ENCODE data around the gene KHSRP.

The KHSRP gene

DNA sequence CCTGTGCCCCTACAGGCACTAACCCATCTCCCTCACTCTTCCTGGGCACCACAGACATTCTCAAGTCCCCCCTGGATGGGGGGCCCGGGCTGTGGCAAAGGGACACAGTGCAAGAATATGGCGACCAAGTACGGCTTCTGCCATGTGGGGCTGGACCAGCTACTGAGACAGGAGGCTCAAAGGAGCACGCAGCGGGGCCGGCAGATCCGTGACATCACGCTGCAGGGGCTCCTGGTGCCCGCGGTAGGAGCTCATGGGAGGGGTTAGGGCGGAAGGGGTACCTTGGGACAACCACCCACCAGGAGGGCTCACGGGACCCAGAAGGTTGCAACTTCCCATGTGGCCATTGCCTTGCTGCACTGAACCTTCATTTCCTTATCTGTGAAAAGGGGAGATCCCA, 28.3 kb downstream of the KHSRP start:
- Histone ChIP-seq H3K4me1 (ENCODE audit: control insufficient read depth, insufficient read depth, low read length) (peaks cover 13% of the 10 kb centered on the region), H3K9ac (ENCODE audit: low read depth, low read length) (no peak overlapping the region), H3K4me2 (ENCODE audit: low read length) (no peak overlapping the region), H3K27me3 (ENCODE audit: control insufficient read depth, insufficient read depth, low read length) (no peaks in the 10 kb centered on the region), H3K9me3 (replicated peaks; ENCODE audit: low read length) (no peaks in the 10 kb centered on the region), H3K36me3 (ENCODE audit: insufficient read depth, low read length) (peaks cover 4% of the 10 kb centered on the region), H3K4me3 (ENCODE audit: low read length) (no peak overlapping the region)

DNA sequence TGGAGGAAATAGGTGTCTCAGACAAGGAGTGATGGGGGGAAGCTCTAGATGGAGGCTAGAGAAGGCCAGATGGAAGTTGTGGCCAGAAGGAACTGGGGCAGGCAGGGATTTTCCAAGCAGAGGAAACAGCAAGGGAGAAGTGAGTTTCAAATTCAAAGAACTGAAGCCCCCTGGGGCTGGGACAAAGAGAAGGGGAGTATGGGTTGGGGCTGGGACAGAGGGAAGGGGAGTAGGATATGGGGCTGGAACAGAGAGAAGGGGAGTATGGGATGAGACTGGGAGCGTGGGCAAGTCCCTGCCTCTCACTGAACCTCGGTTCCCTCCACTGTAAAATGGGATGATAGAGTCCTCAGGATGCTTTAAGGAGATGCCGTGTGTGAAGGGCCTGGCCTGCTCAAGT, 29.8 kb downstream of the KHSRP start:
- Histone ChIP-seq H3K4me1 (ENCODE audit: control insufficient read depth, insufficient read depth, low read length) (peaks cover 13% of the 10 kb centered on the region), H3K4me3 (ENCODE audit: low read length) (no peak overlapping the region), H3K9ac (ENCODE audit: low read depth, low read length) (no peak overlapping the region), H3K4me2 (ENCODE audit: low read length) (no peak overlapping the region), H3K36me3 (ENCODE audit: insufficient read depth, low read length) (peaks cover 4% of the 10 kb centered on the region), H3K27me3 (ENCODE audit: control insufficient read depth, insufficient read depth, low read length) (no peaks in the 10 kb centered on the region), H3K9me3 (replicated peaks; ENCODE audit: low read length) (no peaks in the 10 kb centered on the region)

GRCh38 chr19:6393983-6394412, 30.6 kb downstream of the KHSRP start:
- H3K4me1 ChIP-seq (ENCODE audit: control insufficient read depth, insufficient read depth, low read length): peaks cover 13% of the 10 kb centered on the region
- H3K9ac ChIP-seq (ENCODE audit: low read depth, low read length): peak overlapping the region; percentile 93
- peaks cover 8% of the 10 kb centered on the region for H3K36me3 ChIP-seq (ENCODE audit: insufficient read depth, low read length)
- H3K4me3 ChIP-seq (ENCODE audit: low read length): peak overlapping the region; percentile 72
- no peaks in the 10 kb centered on the region for H3K27me3 ChIP-seq (ENCODE audit: control insufficient read depth, insufficient read depth, low read length)
- peak overlapping the region; percentile 92 for H3K4me2 ChIP-seq (ENCODE audit: low read length)
- no peaks in the 10 kb centered on the region for H3K9me3 ChIP-seq (replicated peaks; ENCODE audit: low read length)

DNA sequence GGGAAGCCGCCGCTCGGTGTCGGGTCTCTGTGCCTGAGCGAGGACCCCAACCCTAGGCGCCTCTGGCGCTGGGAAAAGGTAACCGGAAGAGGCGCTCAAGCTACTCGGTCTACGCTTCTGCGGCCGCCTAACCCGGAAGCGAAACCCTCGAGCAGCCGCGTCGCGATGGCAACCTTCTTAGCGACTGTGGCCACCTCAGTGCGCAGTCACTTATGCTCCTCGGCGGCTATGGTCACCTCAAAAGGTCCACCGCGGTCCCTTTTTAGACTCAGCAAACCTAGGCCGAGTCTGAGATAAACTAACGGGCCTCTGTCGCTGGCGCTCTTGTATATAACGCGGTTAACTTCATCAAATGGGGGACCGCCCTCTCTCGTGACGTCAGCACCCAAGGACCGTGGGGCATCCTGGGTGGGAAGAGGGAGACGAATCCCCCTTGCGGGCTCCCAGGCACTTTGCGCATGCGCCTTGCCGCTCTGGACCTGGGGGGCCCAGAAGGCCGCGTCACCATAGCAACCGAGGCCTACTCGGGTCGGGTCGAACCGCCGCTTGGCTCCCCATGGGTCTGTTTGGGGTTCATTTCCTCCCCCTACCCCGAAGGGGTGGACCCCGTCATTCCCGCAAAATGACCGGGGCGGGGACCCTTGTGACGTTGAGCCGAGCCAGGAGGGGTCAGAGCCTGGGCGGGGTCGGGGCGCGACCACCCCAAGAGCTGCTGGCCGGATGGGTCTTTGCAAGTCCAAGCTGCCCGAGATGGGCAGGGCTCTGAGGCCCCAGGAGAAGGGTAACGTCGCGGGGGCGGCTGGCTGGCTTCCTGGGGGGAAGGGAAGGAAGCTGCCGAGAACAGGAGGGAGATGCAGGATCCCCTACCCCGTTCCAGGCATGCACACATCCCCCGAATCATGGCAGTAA, 31.3 kb downstream of the KHSRP start, which contains the start of gene GTF2F1:
GTF2F1 (minus strand) TSS at position 91 of the 909 bp plus-strand sequence. CDS start 169 bp downstream, outside the sequence.
- H3K9ac ChIP-seq (ENCODE audit: low read depth, low read length): peak within 1 kb of the TSS; percentile 93
- H3K27me3 ChIP-seq (ENCODE audit: control insufficient read depth, insufficient read depth, low read length): no peaks in the 10 kb centered on the region
- H3K4me1 ChIP-seq (ENCODE audit: control insufficient read depth, insufficient read depth, low read length): peaks cover 13% of the 10 kb centered on the region
- H3K9me3 ChIP-seq (replicated peaks; ENCODE audit: low read length): no peaks in the 10 kb centered on the region
- H3K4me2 ChIP-seq (ENCODE audit: low read length): peak within 1 kb of the TSS; percentile 92
- peaks cover 14% of the 10 kb centered on the region for H3K36me3 ChIP-seq (ENCODE audit: insufficient read depth, low read length)
- H3K4me3 ChIP-seq (ENCODE audit: low read length): peak within 1 kb of the TSS; percentile 72

GRCh38 chr19:6392221-6393073, 32.2 kb downstream of the KHSRP start:
- peak overlapping the region; percentile 92 for H3K4me2 ChIP-seq (ENCODE audit: low read length)
- peaks cover 21% of the 10 kb centered on the region for H3K36me3 ChIP-seq (ENCODE audit: insufficient read depth, low read length)
- no peaks in the 10 kb centered on the region for H3K9me3 ChIP-seq (replicated peaks; ENCODE audit: low read length)
- H3K4me3 ChIP-seq (ENCODE audit: low read length): peak overlapping the region; percentile 72
- H3K27me3 ChIP-seq (ENCODE audit: control insufficient read depth, insufficient read depth, low read length): no peaks in the 10 kb centered on the region
- peaks cover 13% of the 10 kb centered on the region for H3K4me1 ChIP-seq (ENCODE audit: control insufficient read depth, insufficient read depth, low read length)
- peak overlapping the region; percentile 93 for H3K9ac ChIP-seq (ENCODE audit: low read depth, low read length)

DNA sequence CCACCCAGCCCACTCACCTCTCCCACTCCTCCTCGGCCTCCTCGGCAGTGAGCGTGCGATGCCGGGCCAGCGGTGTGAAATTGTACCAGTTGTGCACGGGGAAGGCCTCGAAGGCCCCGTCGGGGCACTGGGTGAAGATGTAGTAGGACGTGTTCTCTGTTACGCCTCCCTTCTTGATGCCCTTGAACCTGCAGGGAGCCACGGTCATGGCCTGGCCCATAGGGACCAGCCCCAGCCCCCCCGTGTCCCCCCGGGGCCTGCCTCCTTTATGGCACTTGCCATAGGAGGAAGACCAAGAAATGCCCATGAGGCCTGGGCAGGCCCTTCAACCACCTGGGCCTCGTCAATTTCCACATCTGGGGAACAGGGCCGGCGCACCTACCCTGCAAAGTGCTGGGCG, 37.2 kb downstream of the KHSRP start:
- Histone ChIP-seq H3K27me3 (ENCODE audit: control insufficient read depth, insufficient read depth, low read length) (no peaks in the 10 kb centered on the region), H3K4me1 (ENCODE audit: control insufficient read depth, insufficient read depth, low read length) (peaks cover 9% of the 10 kb centered on the region), H3K9me3 (replicated peaks; ENCODE audit: low read length) (no peaks in the 10 kb centered on the region), H3K9ac (ENCODE audit: low read depth, low read length) (no peak overlapping the region), H3K36me3 (ENCODE audit: insufficient read depth, low read length) (peaks cover 52% of the 10 kb centered on the region), H3K4me3 (ENCODE audit: low read length) (no peak overlapping the region), H3K4me2 (ENCODE audit: low read length) (no peak overlapping the region)

- Histone ChIP-seq H3K4me3 (ENCODE audit: low read length) (no peak overlapping the region), H3K36me3 (ENCODE audit: insufficient read depth, low read length) (peaks cover 73% of the 10 kb centered on the region), H3K9me3 (replicated peaks; ENCODE audit: low read length) (no peaks in the 10 kb centered on the region), H3K4me1 (ENCODE audit: control insufficient read depth, insufficient read depth, low read length) (no peaks in the 10 kb centered on the region), H3K4me2 (ENCODE audit: low read length) (no peak overlapping the region), H3K9ac (ENCODE audit: low read depth, low read length) (no peak overlapping the region), H3K27me3 (ENCODE audit: control insufficient read depth, insufficient read depth, low read length) (no peaks in the 10 kb centered on the region)
Measured at GRCh38 chr19:6384381-6384780, 40.2 kb downstream of the KHSRP start.

DNA sequence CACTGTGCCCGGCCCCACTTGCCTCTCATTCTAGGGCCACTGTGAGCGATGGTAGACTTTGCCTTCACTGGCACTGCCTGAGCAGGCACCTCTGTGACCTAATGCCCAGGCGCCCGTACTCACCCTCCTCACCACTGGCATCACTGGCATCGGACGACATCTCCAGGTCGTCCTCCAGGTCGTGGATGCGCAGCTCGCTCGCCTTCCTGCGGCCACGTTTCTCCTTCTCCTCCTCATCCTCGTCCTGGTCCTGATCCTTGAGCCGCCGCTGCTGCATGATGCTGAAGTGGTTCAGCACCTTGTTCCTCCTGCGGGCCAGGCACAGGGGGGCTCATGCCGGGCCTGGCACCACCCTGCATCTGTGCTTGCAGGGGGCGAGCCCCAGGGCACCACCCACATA, 41.4 kb downstream of the KHSRP start:
- no peaks in the 10 kb centered on the region for H3K27me3 ChIP-seq (ENCODE audit: control insufficient read depth, insufficient read depth, low read length)
- H3K4me2 ChIP-seq (ENCODE audit: low read length): no peak overlapping the region
- no peak overlapping the region for H3K9ac ChIP-seq (ENCODE audit: low read depth, low read length)
- H3K36me3 ChIP-seq (ENCODE audit: insufficient read depth, low read length): peaks cover 73% of the 10 kb centered on the region
- H3K4me3 ChIP-seq (ENCODE audit: low read length): no peak overlapping the region
- H3K4me1 ChIP-seq (ENCODE audit: control insufficient read depth, insufficient read depth, low read length): no peaks in the 10 kb centered on the region
- H3K9me3 ChIP-seq (replicated peaks; ENCODE audit: low read length): no peaks in the 10 kb centered on the region

- H3K4me3 ChIP-seq (ENCODE audit: low read length): no peak overlapping the region
- H3K36me3 ChIP-seq (ENCODE audit: insufficient read depth, low read length): peaks cover 60% of the 10 kb centered on the region
Measured at GRCh38 chr19:6381030-6381750, 43.4 kb downstream of the KHSRP start.

GRCh38 chr19:6379744-6380143, 44.9 kb downstream of the KHSRP start:
- no peak overlapping the region for H3K9ac ChIP-seq (ENCODE audit: low read depth, low read length)
- no peaks in the 10 kb centered on the region for H3K9me3 ChIP-seq (replicated peaks; ENCODE audit: low read length)
- H3K36me3 ChIP-seq (ENCODE audit: insufficient read depth, low read length): peaks cover 53% of the 10 kb centered on the region
- no peak overlapping the region for H3K4me2 ChIP-seq (ENCODE audit: low read length)
- H3K4me1 ChIP-seq (ENCODE audit: control insufficient read depth, insufficient read depth, low read length): peaks cover 4% of the 10 kb centered on the region
- no peaks in the 10 kb centered on the region for H3K27me3 ChIP-seq (ENCODE audit: control insufficient read depth, insufficient read depth, low read length)
- no peak overlapping the region for H3K4me3 ChIP-seq (ENCODE audit: low read length)

More at GRCh38 chr19:6381030-6381750, 43.4 kb downstream of the KHSRP start:
- Histone ChIP-seq H3K9me3 (replicated peaks; ENCODE audit: low read length) (no peaks in the 10 kb centered on the region), H3K4me1 (ENCODE audit: control insufficient read depth, insufficient read depth, low read length) (peaks cover 4% of the 10 kb centered on the region), H3K27me3 (ENCODE audit: control insufficient read depth, insufficient read depth, low read length) (no peaks in the 10 kb centered on the region), H3K9ac (ENCODE audit: low read depth, low read length) (no peak overlapping the region), H3K4me2 (ENCODE audit: low read length) (no peak overlapping the region)

DNA sequence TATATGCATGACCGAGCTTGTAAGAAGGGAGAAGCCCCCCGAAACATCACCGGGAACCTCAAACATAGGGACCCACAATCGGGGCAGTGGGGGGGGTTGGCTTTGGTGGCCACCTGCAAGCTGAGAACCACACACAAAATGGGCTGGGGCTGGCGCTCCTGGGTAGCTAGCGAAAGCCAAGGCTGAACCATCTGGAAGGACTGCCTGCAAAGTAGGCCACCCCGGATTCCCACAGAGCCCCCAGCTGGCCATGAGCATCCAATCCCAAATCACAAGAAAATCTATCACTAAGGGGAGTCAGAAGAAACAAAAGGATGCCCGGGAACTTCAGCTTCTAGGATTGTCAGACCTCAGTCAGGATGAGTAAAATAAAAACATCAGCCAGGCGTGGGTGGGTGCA, 46.1 kb downstream of the KHSRP start:
- Histone ChIP-seq H3K9me3 (replicated peaks; ENCODE audit: low read length) (no peaks in the 10 kb centered on the region), H3K9ac (ENCODE audit: low read depth, low read length) (no peak overlapping the region), H3K4me2 (ENCODE audit: low read length) (no peak overlapping the region), H3K4me1 (ENCODE audit: control insufficient read depth, insufficient read depth, low read length) (peaks cover 12% of the 10 kb centered on the region), H3K27me3 (ENCODE audit: control insufficient read depth, insufficient read depth, low read length) (no peaks in the 10 kb centered on the region), H3K4me3 (ENCODE audit: low read length) (no peak overlapping the region), H3K36me3 (ENCODE audit: insufficient read depth, low read length) (peaks cover 48% of the 10 kb centered on the region)

Measured in skeletal muscle satellite cell (primary cell).